ENCODE data around the gene GABRA4. TPM values are rescaled to one million over a fixed set of nuclear protein-coding genes. Genes with fewer than 3 reads are reported as not detected.

Gene GABRA4
- total RNA-seq, 1 donor from 2014 or later, result 0.49 TPM

DNA sequence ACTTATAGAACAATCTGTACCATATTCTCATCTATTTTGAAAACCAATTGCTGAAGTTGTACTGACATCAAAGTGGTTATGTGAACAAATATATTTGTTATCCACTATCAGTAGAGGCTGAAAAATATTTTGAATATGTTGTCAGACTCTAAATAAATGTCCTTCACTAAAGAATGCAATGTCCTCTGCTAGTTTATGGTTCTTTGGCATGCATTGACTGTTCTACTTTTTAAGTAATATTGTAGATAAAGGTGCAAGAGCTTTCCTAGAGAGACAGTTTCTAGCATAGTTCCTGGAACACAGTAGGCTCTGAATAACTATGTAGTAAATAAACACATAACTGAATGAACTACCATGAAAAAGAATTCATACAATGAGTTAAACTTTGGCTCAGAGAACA lies 66.2 kb downstream of the GABRA4 start:
- no peak for DNase-seq

DNA sequence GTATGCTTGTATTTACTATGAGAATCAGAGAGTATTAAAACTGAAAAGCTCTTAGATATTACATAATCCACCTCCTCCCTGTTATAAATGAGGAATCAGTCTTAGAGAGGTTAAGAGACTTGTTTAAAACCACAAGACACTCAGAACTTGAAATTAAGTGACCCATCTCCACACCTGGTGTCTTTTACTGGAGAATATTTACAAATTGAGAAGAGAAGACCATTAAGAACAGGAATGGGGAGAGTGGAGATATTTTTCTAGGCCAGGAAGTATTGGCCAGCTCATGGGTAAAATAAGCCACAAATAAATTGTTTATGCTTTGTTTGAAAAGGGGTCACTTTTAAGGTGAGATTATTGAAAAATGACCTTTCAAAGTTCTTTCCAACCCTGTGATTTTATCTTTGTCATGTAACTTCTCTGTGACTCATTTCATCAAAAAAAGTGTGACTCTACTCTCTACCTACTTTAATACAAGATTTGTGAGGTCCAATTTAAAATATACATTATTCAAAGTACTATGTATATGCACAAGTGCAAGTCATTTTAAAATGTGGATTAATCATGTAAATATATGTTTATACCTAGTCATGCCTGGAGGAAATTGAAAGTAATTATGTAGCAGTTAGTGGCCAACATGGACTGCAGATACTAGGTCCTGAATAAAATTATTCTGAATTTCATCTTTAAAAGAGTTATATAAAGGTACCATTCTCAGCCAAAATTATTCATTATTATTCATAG lies 68.4 kb downstream of the GABRA4 start:
- no peak for DNase-seq

DNA sequence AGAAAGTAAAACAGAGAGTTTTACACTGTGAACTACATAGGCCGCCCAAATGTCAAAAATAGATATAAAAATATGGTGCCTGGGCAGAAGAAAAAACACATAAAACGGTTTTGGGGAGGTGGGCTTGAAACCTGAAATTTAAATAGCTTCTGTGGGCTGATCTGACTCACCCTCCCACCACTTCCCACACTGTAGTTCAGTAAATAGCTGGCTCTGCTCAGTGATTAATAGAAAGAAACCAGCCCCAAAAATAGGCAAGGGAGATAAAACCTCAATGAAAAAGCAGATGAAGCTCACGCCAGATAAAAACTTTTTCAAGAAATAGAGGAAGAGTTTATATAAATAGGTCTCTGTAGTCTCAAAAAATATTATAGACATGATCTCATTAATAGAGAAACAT lies 71.2 kb downstream of the GABRA4 start:
- no peak for DNase-seq

DNA sequence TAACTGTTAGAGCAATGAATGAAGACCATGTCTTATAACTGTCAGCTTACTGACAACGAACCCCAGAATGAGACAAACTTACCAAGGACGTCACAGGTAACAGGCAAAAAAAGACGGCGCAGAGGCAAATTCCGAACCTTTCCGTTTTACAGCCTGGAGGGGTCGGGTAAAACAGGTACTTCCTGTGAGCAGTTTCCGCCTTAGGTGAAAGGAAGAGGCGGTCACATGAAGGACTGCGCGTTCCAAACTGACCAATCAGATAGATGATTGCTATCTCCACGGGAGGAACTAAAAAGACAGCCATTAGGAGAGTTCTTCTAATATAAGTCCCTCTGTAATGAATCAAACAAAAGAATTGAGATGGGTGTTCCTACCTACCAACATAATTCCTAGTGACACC lies 84.3 kb downstream of the GABRA4 start, which contains the start of gene COX7B2:
TSS of gene COX7B2 (minus strand) at position 168 of the 400 bp plus-strand sequence. CDS start 174,053 bp downstream, outside the sequence.
- no peak for DNase-seq

DNA sequence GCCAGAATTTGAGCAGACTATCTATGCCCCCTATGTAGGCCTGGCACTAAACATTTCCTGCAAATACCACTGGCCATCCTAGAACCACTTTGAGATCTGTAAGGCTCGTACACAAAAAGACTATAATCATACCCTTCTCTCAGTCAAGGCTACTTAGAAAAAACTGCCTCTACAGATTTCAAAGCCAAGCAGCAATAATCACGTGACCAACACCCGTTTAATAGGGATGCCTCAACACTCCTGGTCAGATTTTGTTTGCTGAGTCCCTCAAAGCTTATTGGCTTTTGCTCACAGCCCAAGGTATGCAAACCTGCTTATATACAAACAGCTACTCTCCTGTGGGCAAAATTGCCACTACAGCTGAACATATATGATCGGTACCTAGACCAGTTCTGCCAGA lies 85.2 kb downstream of the GABRA4 start:
- DNase-seq, result no peak

DNA sequence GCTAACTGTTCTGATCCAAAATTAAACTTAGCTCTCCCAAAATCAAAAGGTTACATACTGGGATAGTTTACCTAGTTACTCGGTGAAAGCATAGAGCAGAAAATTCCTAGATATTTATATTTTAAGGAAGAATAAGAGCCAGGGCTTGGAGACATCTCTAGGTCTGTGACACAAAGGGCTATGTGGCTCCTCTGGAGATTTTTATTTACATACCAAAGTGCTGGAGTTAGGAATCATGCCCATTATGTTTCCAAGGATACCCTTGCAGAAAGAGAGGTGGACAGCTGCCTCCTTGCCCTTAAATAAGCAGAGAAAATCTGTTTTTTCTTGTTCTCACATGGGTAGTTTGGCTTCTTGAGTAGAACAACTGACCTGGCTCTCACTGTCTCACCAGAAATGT lies 93.3 kb downstream of the GABRA4 start:
- DNase-seq, result no peak

DNA sequence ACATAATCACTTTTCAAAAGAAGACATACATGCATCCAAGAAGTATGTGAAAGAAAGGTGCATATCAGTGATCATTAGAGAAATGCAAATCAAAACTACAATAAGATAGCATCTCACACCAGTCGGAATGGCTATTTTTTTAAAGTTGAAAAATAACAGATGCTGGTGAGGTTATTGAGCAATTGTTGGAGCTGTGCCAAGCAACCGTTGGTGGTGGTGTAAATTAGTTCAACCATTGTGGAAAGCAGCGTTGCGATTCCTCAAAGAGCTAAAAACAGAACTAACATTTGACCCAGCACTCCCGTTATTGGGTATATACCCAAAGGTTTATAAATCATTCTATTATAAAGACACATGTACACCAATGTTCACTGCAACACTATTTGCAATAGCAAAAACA lies 98.6 kb downstream of the GABRA4 start:
- no peak for DNase-seq

DNA sequence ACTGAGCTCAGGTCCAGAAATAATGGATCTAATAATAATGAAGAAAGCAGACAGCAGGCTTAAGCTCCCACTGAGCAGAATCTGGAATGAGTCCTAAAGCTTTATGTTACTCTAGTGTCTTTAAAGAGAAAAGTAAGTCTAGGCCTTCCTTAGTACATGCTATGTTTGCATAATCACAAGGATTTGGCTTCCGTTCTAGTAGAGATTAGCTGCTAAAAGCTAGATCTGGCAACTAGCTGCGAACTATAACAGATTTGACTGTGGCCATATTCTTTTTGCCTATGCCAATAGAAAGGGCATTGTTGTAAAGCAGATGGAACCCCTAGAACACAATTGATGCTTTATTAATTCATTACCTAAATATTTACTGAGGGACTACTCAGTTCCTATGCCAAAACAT lies 103.3 kb downstream of the GABRA4 start:
- DNase-seq, result no peak

DNA sequence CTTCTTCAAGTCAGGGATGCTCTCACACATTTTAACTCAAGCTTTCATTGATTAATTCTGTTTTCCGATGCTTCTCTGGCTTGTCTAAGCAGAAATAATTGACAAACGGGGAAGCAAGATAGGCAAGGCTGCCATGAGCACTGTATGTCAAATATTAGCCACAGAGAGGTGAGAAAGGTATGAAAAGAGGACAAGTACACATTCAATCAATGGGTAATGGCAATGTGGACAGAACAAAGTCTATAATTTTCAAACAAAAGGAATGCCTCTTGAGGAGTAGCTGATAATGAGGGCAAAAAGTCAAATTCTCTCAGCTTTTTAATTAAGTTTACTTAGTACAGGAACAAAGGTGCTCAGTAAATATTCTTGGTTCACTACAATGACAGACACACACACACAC lies 104.0 kb downstream of the GABRA4 start:
- no peak for DNase-seq

DNA sequence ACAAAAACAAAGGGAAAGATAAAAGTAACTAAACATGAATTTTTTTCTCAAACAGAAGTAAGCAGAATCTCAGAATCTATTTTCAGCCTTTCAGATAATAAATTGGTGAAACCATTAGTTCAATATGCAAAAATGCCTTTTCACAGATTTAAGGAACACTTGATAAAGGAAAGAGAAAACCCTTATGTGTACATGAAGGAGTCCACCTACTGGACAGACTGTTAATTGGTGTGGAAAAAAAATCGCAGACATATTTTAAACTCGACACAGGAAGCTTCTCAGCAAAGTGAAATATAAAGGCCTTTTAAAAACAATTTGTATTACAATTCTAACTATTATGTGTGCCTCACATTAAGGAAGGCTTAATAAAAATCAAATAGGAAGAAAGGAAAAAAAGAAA lies 106.7 kb downstream of the GABRA4 start:
- DNase-seq, result no peak

DNA sequence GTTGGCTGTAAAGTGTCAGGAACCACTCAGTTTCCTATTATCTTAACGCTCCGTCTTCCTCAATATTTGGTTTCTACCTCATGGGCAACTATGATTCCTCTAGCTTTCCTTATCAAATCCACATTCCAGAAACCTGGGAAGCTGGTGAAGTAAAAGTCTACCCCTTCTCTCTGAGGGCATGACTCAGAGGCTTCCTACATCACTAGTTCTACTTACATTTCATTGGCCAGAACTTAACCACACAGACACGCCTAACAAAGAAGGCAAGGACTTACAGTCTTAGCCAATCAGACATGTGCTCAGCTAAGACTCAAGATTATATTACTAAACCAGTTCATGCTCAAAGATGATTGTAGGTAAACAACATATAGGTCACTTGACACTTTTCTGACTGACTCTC lies 114.7 kb downstream of the GABRA4 start:
- DNase-seq, result no peak

DNA sequence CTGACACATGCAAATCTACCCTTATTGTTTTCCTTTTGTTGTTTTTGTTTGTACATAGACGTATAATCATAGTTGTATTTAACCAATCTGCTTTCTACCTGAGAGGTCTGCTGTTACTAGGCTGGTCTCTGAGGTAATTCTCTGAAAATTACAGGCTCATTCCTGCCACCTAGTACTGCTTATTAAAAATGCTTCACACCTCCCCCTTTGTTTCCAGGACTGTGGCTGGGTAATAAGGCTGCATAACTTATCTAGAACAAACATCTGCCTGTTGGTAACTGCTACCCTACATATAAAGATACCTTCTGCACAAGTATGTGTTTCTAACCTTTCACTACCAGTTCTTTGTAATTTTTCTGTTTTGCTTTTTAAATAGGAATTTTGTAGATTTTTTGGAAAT lies 118.6 kb downstream of the GABRA4 start:
- no peak for DNase-seq

DNA sequence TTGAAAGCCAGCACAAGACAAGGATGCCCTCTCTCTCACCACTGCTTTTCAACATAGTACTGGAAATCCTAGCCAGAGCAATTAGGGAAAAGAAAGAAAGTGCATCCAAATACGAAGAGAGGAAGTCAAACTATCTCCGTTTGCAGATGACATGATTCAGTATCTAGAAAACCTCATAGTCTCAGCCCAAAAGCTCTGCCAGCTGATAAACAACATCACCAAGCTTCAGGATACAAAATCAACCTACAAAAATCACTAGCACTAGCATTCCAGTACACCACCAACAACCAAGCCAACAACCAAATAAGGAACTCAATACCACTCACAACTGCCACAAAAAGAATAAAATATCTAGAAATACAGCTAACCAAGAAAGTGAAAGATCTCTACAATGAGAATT lies 123.0 kb downstream of the GABRA4 start:
- no peak for DNase-seq

Other genes starting within 250 kb of the GABRA4 start
- gene COX7B2, start 84.3 kb downstream of the GABRA4 start, total RNA-seq, result not detected
- gene GABRB1, start 38.0 kb upstream of the GABRA4 start, total RNA-seq, result 0.69 TPM

Data from skin of body (tissue), 2 donors.